ENCODE data around the gene DDX28.

DDX28 gene

DNA sequence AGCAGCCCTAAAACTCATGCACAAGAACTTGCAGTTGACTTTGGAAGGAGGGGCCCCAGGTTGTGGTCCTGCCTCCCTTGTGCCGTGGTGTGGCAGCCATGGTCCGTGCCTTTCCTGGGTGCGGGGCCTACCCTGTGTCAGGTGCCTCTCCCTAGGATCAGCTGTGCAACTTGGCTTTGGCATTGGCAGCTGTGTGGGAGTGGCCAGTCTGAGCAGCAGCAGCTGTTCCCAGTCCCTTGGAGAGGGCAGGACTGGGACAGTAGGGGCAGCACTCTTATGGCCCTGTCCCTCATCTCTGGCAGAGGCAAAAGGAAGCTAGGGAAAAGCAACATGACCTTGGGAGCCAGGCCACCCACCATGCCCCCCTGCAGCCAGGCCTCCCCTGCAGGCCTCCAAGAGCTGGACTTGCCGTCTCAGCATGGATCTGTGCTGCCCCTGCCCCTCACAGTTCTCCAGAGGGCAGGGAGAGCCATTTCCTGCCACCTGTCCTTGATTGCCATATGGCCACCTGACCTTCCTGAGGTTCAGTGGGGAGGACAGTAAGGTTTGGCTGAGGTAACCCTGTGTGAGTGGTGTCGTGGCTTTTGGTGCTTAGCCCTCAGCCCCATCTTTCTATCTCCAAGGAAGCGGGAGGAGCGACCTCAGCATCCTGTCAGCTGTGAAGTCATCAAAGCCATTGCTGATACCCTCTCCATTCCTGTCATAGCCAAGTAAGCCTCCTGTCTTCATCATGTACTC lies 46.6 kb upstream of the DDX28 start:
- no peak overlapping the region for H3K4me3 ChIP-seq (ENCODE audit: low read length)
- no peak for DNase-seq (ENCODE audit: low read depth)

DNA sequence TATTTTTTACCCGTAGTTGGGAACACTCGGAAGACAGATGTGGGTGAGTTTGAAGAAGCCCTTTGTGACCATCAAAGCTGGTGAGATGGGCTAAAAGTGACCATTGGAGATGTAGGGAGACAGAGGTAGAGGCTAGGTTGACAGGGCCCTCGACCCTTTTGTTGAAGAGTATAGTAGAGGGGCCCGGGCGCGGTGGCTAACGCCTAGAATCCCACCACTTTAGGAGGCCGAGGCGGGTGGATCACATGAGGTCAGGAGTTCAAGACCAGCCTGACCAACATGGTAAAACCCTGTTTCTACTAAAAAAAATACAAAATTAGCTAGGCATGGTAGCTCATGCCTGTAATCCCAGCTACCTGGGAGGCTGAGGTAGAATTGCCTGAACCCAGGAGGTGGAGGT lies 45.9 kb upstream of the DDX28 start:
- TF ChIP-seq, protein P1, sequence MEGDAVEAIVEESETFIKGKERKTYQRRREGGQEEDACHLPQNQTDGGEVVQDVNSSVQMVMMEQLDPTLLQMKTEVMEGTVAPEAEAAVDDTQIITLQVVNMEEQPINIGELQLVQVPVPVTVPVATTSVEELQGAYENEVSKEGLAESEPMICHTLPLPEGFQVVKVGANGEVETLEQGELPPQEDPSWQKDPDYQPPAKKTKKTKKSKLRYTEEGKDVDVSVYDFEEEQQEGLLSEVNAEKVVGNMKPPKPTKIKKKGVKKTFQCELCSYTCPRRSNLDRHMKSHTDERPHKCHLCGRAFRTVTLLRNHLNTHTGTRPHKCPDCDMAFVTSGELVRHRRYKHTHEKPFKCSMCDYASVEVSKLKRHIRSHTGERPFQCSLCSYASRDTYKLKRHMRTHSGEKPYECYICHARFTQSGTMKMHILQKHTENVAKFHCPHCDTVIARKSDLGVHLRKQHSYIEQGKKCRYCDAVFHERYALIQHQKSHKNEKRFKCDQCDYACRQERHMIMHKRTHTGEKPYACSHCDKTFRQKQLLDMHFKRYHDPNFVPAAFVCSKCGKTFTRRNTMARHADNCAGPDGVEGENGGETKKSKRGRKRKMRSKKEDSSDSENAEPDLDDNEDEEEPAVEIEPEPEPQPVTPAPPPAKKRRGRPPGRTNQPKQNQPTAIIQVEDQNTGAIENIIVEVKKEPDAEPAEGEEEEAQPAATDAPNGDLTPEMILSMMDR (conservative IDR thresholded peaks at IDR 0.05; ENCODE audit: low read length): no peak
- no peak overlapping the region for H3K4me3 ChIP-seq (ENCODE audit: low read length)
- DNase-seq (ENCODE audit: low read depth): no peak

More for the DNA sequence above, 46.6 kb upstream of the DDX28 start:
- TF ChIP-seq, protein P1 (conservative IDR thresholded peaks at IDR 0.05; ENCODE audit: low read length): no peak

DNA sequence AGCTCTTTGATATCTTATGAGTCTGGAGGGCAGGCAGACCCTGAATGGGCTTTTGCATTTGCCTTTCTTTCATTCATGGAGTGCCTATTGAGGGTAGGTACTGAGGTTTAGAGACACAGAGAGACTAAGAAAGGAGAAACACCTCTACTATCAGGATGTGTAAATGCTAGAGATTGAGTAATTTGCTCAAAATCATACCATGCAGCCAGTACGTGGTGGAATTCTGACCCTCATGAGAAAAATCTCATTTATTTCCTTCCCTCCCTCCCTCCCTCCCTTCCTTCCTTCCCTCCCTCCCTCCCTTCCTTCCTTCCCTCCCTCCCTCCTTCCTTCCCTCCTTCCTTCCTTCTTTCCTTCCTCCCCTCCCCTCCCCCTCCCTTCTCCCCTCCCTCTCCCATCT lies 43.7 kb upstream of the DDX28 start:
- H3K4me3 ChIP-seq (ENCODE audit: low read length): no peak overlapping the region
- no peak for DNase-seq (ENCODE audit: low read depth)
- TF ChIP-seq, protein P1 (conservative IDR thresholded peaks at IDR 0.05; ENCODE audit: low read length): no peak

DNA sequence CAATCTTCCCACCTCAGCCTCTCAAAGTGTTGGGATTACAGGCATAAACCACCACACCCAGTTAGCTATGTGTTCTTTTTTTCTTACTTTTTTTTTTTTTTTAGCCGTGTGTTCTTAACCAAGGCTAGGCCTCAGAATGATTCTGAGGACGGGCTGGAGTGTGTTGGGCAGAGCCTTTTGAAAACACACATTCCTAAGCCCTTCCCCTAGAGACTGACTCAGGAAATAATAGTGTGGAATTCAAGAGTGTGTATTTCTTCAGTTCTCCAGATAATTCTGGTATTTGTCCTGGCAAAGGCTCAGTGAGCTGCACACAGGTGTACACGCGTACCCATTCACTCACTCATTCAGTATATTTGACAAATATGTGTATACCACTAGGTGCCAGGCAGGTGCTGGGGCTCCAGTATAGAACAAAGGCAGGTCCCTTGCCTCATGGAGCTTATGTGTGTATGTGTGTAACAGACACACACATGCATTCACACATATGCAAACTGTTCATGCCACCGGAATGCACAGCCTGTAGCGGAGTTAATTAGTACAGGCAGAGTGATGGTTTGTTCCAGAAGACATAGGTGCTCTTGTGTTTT lies 42.8 kb upstream of the DDX28 start:
- DNase-seq (ENCODE audit: low read depth): peak; percentile 84
- TF ChIP-seq, protein P1 (conservative IDR thresholded peaks at IDR 0.05; ENCODE audit: low read length): no peak

DNA sequence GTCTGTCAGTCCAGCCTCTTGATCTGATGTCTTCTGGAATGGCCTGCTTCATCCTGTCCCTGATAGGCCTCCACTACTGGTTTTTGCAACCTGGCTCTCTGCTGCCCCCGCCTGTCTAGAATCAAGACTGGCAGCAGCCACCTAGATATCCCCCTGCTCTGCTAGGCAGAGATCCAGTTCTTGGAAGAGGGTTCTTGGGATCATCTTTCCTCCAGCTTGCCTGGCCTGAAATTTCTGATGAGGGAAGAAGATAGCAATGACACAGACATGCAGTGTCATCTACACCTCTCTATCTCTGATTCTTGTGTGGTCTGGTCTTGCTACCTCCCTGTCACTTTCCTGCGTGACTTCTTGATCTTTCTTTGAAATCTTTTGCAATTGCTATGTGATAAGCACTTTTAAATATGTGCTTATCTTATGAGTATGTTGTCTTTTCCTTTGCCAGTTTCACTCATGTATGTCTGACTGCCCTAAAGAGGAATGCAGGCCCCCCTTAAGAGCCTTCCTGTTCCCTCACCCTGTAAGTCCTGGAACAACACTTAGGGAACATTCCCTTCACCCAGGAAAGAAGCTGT lies 41.8 kb upstream of the DDX28 start:
- H3K4me3 ChIP-seq (ENCODE audit: low read length): no peak overlapping the region
- TF ChIP-seq, protein P1 (conservative IDR thresholded peaks at IDR 0.05; ENCODE audit: low read length): peak; percentile 81
- peak; percentile 69 for DNase-seq (ENCODE audit: low read depth)

More for the DNA sequence above, 42.8 kb upstream of the DDX28 start:
- no peak overlapping the region for H3K4me3 ChIP-seq (ENCODE audit: low read length)

DNA sequence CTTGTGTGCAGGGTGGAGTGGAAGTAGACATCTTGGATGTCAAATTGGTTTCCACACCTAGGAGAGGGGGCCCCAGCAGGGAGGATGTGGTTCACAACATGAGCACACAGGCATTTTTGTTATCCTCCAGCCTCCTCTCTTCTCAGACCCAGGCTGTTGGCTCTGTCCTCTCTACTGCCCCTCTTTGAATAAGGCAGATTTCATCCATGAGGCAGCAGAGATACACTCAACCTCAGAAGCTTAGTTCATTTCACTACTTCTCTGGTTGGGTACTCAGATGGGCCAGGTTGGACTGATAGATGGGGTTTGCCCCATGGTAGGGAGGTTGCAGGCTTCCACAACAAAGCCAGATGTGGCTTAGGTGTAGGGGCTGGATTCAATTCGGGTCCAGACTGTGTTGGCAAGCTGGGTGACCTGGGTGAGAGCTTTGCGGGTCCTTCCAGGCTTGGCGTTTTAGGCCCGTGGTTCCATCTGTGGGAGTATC lies 39.9 kb upstream of the DDX28 start:
- no peak for DNase-seq (ENCODE audit: low read depth)
- TF ChIP-seq, protein P1 (conservative IDR thresholded peaks at IDR 0.05; ENCODE audit: low read length): no peak
- no peak overlapping the region for H3K4me3 ChIP-seq (ENCODE audit: low read length)

Measured in AG10803 (cell line).